Liver (tissue), 9 donors: ENCODE measurements around the gene TTC33. TPM values are rescaled to one million over a fixed set of nuclear protein-coding genes. Genes with fewer than 3 reads are reported as not detected.

Source experiments
- DNase-seq: peaks from one replicate; pipeline ENCODE4 v3.0.0-alpha.2; 2017; ENCODE audit warnings: low spot score
- H3K27ac ChIP-seq, 2 donors: one replicate each; pipeline ENCODE4 v1.7.0; 2013; ENCODE audit warnings: inconsistent platforms in 2 of 2, low read length in 2 of 2, control low read depth in 1 of 2, low read depth in 1 of 2, mild to moderate bottlenecking in 1 of 2
- H3K27me3 ChIP-seq, 4 donors: one replicate each; pipeline versions ENCODE4 v1.6.1 to v1.7.0; 2013; ENCODE audit warnings: low read length in 3 of 4, inconsistent platforms in 1 of 4, mild to moderate bottlenecking in 1 of 4, moderate library complexity in 1 of 4; ENCODE audit not compliant: control insufficient read depth in 4 of 4, insufficient read depth in 4 of 4
- H3K36me3 ChIP-seq, 4 donors: one replicate each; pipeline versions ENCODE4 v1.6.1 to v1.7.0; 2013; ENCODE audit warnings: low read length in 3 of 4, mild to moderate bottlenecking in 3 of 4, low read depth in 1 of 4, moderate library complexity in 1 of 4; ENCODE audit not compliant: control insufficient read depth in 4 of 4, insufficient read depth in 3 of 4
- H3K4me1 ChIP-seq, 4 donors: one replicate each; pipeline versions ENCODE4 v1.6.1 to v1.7.0; 2013; ENCODE audit warnings: low read length in 3 of 4, mild to moderate bottlenecking in 3 of 4, moderate library complexity in 1 of 4; ENCODE audit not compliant: control insufficient read depth in 4 of 4, insufficient read depth in 4 of 4
- H3K4me3 ChIP-seq, 3 donors: one replicate each; pipeline versions ENCODE4 v1.6.1 to v1.7.0; 2013; ENCODE audit warnings: low read length in 3 of 3, control low read depth in 1 of 3, low read depth in 1 of 3, mild to moderate bottlenecking in 1 of 3
- H3K9ac ChIP-seq, 2 donors: one replicate each; pipeline ENCODE4 v1.7.0; 2013; ENCODE audit warnings: low read length in 2 of 2, mild to moderate bottlenecking in 2 of 2, moderate library complexity in 2 of 2, control low read depth in 1 of 2, low read depth in 1 of 2
- H3K9me3 ChIP-seq, 4 donors: one replicate each; pipeline versions ENCODE4 v1.6.1 to v1.7.0; 2013; ENCODE audit warnings: low read length in 3 of 4; ENCODE audit not compliant: control insufficient read depth in 4 of 4
- EGR1 ChIP-seq, 2 donors: IDR thresholded peaks; 2 replicates each; pipeline ENCODE4 v1.6.1; 2016 to 2018; ENCODE audit warnings: antibody characterized with exemption in 2 of 2, low read depth in 2 of 2
- FOXA1 ChIP-seq: IDR thresholded peaks from 2 replicates; pipeline ENCODE4 v1.6.1; 2016; ENCODE audit warnings: antibody characterized with exemption
- FOXA2 ChIP-seq: IDR thresholded peaks from 2 replicates; pipeline ENCODE4 v1.6.1; 2016; ENCODE audit warnings: antibody characterized with exemption
- GABPA ChIP-seq, 2 donors: IDR thresholded peaks in 1 of 2; conservative IDR thresholded peaks in 1 of 2; 2 replicates each; pipeline ENCODE4 v1.6.1; 2016; ENCODE audit warnings: antibody characterized with exemption in 2 of 2, mild to moderate bottlenecking in 1 of 2, moderate library complexity in 1 of 2
- HNF4A ChIP-seq, 2 donors: conservative IDR thresholded peaks; 2 replicates each; pipeline ENCODE4 v1.6.1; 2016; ENCODE audit warnings: antibody characterized with exemption in 2 of 2, mild to moderate bottlenecking in 2 of 2
- HNF4G ChIP-seq: IDR thresholded peaks from 2 replicates; pipeline ENCODE4 v1.6.1; 2016; ENCODE audit warnings: antibody characterized with exemption
- JUND ChIP-seq, 2 donors: IDR thresholded peaks; 2 replicates each; pipeline ENCODE4 v1.6.1; 2016; ENCODE audit warnings: antibody characterized with exemption in 2 of 2
- NR2F2 ChIP-seq: IDR thresholded peaks from 2 replicates; pipeline ENCODE4 v1.6.1; 2016; ENCODE audit warnings: antibody characterized with exemption
- RAD21 ChIP-seq, 2 donors: IDR thresholded peaks; 2 replicates each; pipeline ENCODE4 v1.6.1; 2016; ENCODE audit warnings: antibody characterized with exemption in 2 of 2, mild to moderate bottlenecking in 2 of 2
- RXRA ChIP-seq, 2 donors: IDR thresholded peaks; 2 replicates each; pipeline ENCODE4 v1.6.1; 2017 to 2018; ENCODE audit warnings: antibody characterized with exemption in 2 of 2, mild to moderate bottlenecking in 1 of 2
- SP1 ChIP-seq: IDR thresholded peaks from 2 replicates; pipeline ENCODE4 v1.6.1; 2018; ENCODE audit warnings: antibody characterized with exemption, mild to moderate bottlenecking
- TAF1 ChIP-seq: conservative IDR thresholded peaks from 2 replicates; pipeline ENCODE4 v1.6.1; 2016; ENCODE audit warnings: antibody characterized with exemption, mild to moderate bottlenecking
- YY1 ChIP-seq: IDR thresholded peaks from 2 replicates; pipeline ENCODE4 v1.6.1; 2016; ENCODE audit warnings: antibody characterized with exemption, mild to moderate bottlenecking
- WGBS: extraction: QIAGEN DNeasy Blood & Tissue Kit; methylation state at CpG from one replicate; pipeline ENCODE4 v1.1.7; 2013; 5-methylcytosine and 5-hydroxymethylcytosine counted together
- polyA plus RNA-seq, 2 donors: library from polyadenylated mRNA; stranded (reverse) in 1 of 2; unstranded in 1 of 2; fragments of 200-250 nt in 1 of 2; fragments of >200 nt in 1 of 2; fragmentation: Nextera tagmentation in 1 of 2; extraction: Ambion mirVana in 1 of 2; gene quantifications; one replicate each; pipeline versions ENCODE4 v1.2.1 to v1.2.3, GENCODE V29; 2013 to 2015
- total RNA-seq, 2 donors: library from RNA; depleted of rRNA; stranded (reverse); fragments of >200 nt; gene quantifications; one replicate each; pipeline ENCODE4 v1.2.3, GENCODE V29; 2014
- TF ChIP-seq, protein P1 (sequence below): IDR thresholded peaks from 2 replicates; pipeline ENCODE4 v1.6.1; 2016; ENCODE audit warnings: antibody characterized with exemption
- TF ChIP-seq, protein P2 (sequence below): IDR thresholded peaks from 2 replicates; pipeline ENCODE4 v1.6.1; 2016; ENCODE audit warnings: antibody characterized with exemption
- TF ChIP-seq, protein P3 (sequence below): fragments of 150-350 bp; IDR thresholded peaks from 2 replicates; pipeline ENCODE4 v1.5.1; 2017; ENCODE audit warnings: improper control_type of control experiment, low read depth, low read length; ENCODE audit not compliant: missing input control
- TF ChIP-seq, protein P4 (sequence below): IDR thresholded peaks from 2 replicates; pipeline ENCODE4 v1.6.1; 2016; ENCODE audit warnings: antibody characterized with exemption
- TF ChIP-seq, protein P5 (sequence below): IDR thresholded peaks from 2 replicates; pipeline ENCODE4 v1.6.1; 2016; ENCODE audit warnings: antibody characterized with exemption, mild to moderate bottlenecking
- donor health status: healthy.
- donor health status: healthy.
- donor health status: healthy.
- donor health status: healthy.
- donor health status: healthy.

TTC33 gene
- total and polyA plus RNA-seq, 4 donors, result 4.3 to 12.0 (median 7.6) TPM

DNA sequence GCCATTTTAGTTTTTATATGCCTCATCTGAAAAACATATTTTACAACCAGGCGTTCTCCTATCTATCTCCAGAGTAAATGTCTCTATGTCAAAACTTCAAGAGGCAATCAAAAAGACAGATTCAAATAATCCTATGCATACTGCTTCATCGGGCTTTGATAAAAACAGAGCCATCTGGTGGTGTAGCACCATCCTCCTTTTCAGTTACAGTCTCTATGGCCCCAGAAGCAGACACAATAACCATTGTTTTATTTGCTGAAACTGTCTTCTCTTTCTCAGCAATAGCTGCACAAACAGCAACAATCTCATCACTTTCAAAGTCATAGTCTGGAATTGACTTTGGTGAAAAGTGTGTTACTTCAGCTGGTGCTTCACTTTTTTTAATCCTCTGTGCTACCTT, 39.8 kb downstream of the TTC33 start:
- Histone ChIP-seq H3K4me1 (peaks cover 2 to 18% (median 11%) of the 10 kb centered on the region in 4 donors), H3K27ac (no peak overlapping the region), H3K36me3 (peaks cover 0 to 3% (median 0%) of the 10 kb centered on the region in 4 donors), H3K9me3 (no peaks in the 10 kb centered on the region), H3K4me3 (no peak overlapping the region), H3K9ac (no peak overlapping the region), H3K27me3 (no peaks in the 10 kb centered on the region)
- WGBS, result 43% methylated on average over 2 of the region's 2 CpGs
- no peak for TF ChIP-seq FOXA1
- TF ChIP-seq HNF4A (conservative IDR thresholded peaks at IDR 0.05), result no peak
- no peak for TF ChIP-seq EGR1 (IDR thresholded peaks at IDR 0.05; ENCODE audit: low read depth in 2 of 2)
- TF ChIP-seq, protein P1, sequence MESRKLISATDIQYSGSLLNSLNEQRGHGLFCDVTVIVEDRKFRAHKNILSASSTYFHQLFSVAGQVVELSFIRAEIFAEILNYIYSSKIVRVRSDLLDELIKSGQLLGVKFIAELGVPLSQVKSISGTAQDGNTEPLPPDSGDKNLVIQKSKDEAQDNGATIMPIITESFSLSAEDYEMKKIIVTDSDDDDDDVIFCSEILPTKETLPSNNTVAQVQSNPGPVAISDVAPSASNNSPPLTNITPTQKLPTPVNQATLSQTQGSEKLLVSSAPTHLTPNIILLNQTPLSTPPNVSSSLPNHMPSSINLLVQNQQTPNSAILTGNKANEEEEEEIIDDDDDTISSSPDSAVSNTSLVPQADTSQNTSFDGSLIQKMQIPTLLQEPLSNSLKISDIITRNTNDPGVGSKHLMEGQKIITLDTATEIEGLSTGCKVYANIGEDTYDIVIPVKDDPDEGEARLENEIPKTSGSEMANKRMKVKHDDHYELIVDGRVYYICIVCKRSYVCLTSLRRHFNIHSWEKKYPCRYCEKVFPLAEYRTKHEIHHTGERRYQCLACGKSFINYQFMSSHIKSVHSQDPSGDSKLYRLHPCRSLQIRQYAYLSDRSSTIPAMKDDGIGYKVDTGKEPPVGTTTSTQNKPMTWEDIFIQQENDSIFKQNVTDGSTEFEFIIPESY, result no peak
- no peak for TF ChIP-seq HNF4G
- TF ChIP-seq, protein P2, sequence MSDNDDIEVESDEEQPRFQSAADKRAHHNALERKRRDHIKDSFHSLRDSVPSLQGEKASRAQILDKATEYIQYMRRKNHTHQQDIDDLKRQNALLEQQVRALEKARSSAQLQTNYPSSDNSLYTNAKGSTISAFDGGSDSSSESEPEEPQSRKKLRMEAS, result no peak
- no peak for TF ChIP-seq FOXA2
- TF ChIP-seq, protein P3, sequence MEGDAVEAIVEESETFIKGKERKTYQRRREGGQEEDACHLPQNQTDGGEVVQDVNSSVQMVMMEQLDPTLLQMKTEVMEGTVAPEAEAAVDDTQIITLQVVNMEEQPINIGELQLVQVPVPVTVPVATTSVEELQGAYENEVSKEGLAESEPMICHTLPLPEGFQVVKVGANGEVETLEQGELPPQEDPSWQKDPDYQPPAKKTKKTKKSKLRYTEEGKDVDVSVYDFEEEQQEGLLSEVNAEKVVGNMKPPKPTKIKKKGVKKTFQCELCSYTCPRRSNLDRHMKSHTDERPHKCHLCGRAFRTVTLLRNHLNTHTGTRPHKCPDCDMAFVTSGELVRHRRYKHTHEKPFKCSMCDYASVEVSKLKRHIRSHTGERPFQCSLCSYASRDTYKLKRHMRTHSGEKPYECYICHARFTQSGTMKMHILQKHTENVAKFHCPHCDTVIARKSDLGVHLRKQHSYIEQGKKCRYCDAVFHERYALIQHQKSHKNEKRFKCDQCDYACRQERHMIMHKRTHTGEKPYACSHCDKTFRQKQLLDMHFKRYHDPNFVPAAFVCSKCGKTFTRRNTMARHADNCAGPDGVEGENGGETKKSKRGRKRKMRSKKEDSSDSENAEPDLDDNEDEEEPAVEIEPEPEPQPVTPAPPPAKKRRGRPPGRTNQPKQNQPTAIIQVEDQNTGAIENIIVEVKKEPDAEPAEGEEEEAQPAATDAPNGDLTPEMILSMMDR, result no peak
- TF ChIP-seq NR2F2, result no peak
- TF ChIP-seq, protein P4, sequence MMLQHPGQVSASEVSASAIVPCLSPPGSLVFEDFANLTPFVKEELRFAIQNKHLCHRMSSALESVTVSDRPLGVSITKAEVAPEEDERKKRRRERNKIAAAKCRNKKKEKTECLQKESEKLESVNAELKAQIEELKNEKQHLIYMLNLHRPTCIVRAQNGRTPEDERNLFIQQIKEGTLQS, result no peak
- TF ChIP-seq RAD21 (IDR thresholded peaks at IDR 0.05), result no peak
- TF ChIP-seq TAF1, result no peak
- no peak for TF ChIP-seq GABPA (IDR thresholded peaks at IDR 0.05 in 1 of 2, conservative IDR thresholded peaks at IDR 0.05 in 1 of 2)
- TF ChIP-seq, protein P5, sequence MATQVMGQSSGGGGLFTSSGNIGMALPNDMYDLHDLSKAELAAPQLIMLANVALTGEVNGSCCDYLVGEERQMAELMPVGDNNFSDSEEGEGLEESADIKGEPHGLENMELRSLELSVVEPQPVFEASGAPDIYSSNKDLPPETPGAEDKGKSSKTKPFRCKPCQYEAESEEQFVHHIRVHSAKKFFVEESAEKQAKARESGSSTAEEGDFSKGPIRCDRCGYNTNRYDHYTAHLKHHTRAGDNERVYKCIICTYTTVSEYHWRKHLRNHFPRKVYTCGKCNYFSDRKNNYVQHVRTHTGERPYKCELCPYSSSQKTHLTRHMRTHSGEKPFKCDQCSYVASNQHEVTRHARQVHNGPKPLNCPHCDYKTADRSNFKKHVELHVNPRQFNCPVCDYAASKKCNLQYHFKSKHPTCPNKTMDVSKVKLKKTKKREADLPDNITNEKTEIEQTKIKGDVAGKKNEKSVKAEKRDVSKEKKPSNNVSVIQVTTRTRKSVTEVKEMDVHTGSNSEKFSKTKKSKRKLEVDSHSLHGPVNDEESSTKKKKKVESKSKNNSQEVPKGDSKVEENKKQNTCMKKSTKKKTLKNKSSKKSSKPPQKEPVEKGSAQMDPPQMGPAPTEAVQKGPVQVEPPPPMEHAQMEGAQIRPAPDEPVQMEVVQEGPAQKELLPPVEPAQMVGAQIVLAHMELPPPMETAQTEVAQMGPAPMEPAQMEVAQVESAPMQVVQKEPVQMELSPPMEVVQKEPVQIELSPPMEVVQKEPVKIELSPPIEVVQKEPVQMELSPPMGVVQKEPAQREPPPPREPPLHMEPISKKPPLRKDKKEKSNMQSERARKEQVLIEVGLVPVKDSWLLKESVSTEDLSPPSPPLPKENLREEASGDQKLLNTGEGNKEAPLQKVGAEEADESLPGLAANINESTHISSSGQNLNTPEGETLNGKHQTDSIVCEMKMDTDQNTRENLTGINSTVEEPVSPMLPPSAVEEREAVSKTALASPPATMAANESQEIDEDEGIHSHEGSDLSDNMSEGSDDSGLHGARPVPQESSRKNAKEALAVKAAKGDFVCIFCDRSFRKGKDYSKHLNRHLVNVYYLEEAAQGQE, result no peak
- TF ChIP-seq JUND (IDR thresholded peaks at IDR 0.05), result no peak
- TF ChIP-seq RXRA (IDR thresholded peaks at IDR 0.05), result no peak
- TF ChIP-seq SP1, result no peak
- no peak for TF ChIP-seq YY1
- DNase-seq, result no peak
